Type B pancreatic cell (in vitro differentiated cells): Measurements from ENCODE around the gene PRRT4. TPM values are rescaled to one million over a fixed set of nuclear protein-coding genes. Genes with fewer than 3 reads are reported as not detected.
A peak's percentile ranks its signal among the peaks of the same experiment; 100 is the strongest.

Experiments
- DNase-seq: peaks from one replicate; pipeline ENCODE4 v3.0.0; 2021; ENCODE audit warnings: mixed read lengths; ENCODE audit not compliant: unreplicated experiment; ENCODE audit errors: extremely low spot score
- H3K27ac Mint-ChIP-seq: 2 replicates; pipeline ENCODE4 v1.8.0; 2021; ENCODE audit warnings: mild to moderate bottlenecking, mixed read lengths
- H3K27me3 Mint-ChIP-seq: 2 replicates; pipeline ENCODE4 v1.8.0; 2021; ENCODE audit warnings: mixed read lengths
- H3K36me3 Mint-ChIP-seq: 2 replicates; pipeline ENCODE4 v1.8.0; 2021; ENCODE audit warnings: mixed read lengths
- H3K4me1 Mint-ChIP-seq: one replicate; pipeline ENCODE4 v1.8.0; 2021; ENCODE audit warnings: mixed read lengths; ENCODE audit not compliant: unreplicated experiment
- H3K4me3 Mint-ChIP-seq: 2 replicates; pipeline ENCODE4 v1.8.0; 2021; ENCODE audit warnings: mild to moderate bottlenecking, mixed read lengths
- H3K9me3 Mint-ChIP-seq: 2 replicates; pipeline ENCODE4 v1.8.0; 2021; ENCODE audit warnings: mixed read lengths
- long read RNA-seq: library from polyadenylated mRNA; unstranded; transcript quantifications from one replicate; pipeline ENCODE4 v2.0.0, GENCODE V29; 2020
- total RNA-seq: library from RNA; stranded (reverse); gene quantifications from 2 replicates; pipeline ENCODE4 v1.2.1, GENCODE V29; 2021; ENCODE audit warnings: low replicate concordance
- TF ChIP-seq, protein P1 (sequence below): fragments of 200-600 bp; sonication (generic); conservative IDR thresholded peaks from 2 replicates; pipeline ENCODE4 v1.5.0; 2021; ENCODE audit warnings: antibody characterized with exemption, mild to moderate bottlenecking

The PRRT4 gene
- 7.0 and 7.7 TPM in 2 replicates for total RNA-seq
- long read RNA-seq: 0 reads

GRCh38 chr7:128361411-128362379 is at the start of gene PRRT4:
Gene PRRT4 (minus strand): TSS chr7:128361690.
- H3K27me3 Mint-ChIP-seq: peaks cover 71% of the 10 kb centered on the region

GRCh38 chr7:128410451-128410753 is 48.9 kb upstream of the PRRT4 start:
- no peak for DNase-seq
- TF ChIP-seq, protein P1, sequence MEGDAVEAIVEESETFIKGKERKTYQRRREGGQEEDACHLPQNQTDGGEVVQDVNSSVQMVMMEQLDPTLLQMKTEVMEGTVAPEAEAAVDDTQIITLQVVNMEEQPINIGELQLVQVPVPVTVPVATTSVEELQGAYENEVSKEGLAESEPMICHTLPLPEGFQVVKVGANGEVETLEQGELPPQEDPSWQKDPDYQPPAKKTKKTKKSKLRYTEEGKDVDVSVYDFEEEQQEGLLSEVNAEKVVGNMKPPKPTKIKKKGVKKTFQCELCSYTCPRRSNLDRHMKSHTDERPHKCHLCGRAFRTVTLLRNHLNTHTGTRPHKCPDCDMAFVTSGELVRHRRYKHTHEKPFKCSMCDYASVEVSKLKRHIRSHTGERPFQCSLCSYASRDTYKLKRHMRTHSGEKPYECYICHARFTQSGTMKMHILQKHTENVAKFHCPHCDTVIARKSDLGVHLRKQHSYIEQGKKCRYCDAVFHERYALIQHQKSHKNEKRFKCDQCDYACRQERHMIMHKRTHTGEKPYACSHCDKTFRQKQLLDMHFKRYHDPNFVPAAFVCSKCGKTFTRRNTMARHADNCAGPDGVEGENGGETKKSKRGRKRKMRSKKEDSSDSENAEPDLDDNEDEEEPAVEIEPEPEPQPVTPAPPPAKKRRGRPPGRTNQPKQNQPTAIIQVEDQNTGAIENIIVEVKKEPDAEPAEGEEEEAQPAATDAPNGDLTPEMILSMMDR: no peak
- Mint-ChIP-seq H3K4me3 (peak overlapping the region; percentile 96), H3K9me3 (no peaks in the 10 kb centered on the region), H3K27ac (peak overlapping the region; percentile 98), H3K27me3 (peaks cover 15% of the 10 kb centered on the region), H3K4me1 (peaks cover 25% of the 10 kb centered on the region), H3K36me3 (no peaks in the 10 kb centered on the region)

More at GRCh38 chr7:128361411-128362379, at the start of gene PRRT4:
- Mint-ChIP-seq H3K4me3 (peak within 1 kb of the TSS; percentile 88), H3K4me1 (peaks cover 11% of the 10 kb centered on the region), H3K9me3 (no peaks in the 10 kb centered on the region), H3K36me3 (no peaks in the 10 kb centered on the region), H3K27ac (peak within 1 kb of the TSS; percentile 67)
- peak; percentile 72 for DNase-seq
- TF ChIP-seq, protein P1: peak; percentile 36

- H3K27ac Mint-ChIP-seq: peak within 1 kb of the TSS; percentile 98
- H3K36me3 Mint-ChIP-seq: no peaks in the 10 kb centered on the region
- H3K27me3 Mint-ChIP-seq: peaks cover 15% of the 10 kb centered on the region
- peak within 1 kb of the TSS; percentile 96 for H3K4me3 Mint-ChIP-seq
- TF ChIP-seq, protein P1: no peak
- H3K9me3 Mint-ChIP-seq: no peaks in the 10 kb centered on the region
- peak; percentile 92 for DNase-seq
- peaks cover 25% of the 10 kb centered on the region for H3K4me1 Mint-ChIP-seq
Observed at GRCh38 chr7:128409596-128410450, 48.3 kb upstream of the PRRT4 start, which contains the start of gene IMPDH1. Gene IMPDH1 (minus strand): TSS chr7:128409982. CDS start chr7:128409901, 81 bp downstream.

- H3K36me3 Mint-ChIP-seq: no peaks in the 10 kb centered on the region
Observed at GRCh38 chr7:128408709-128409595, 47.5 kb upstream of the PRRT4 start.

More at GRCh38 chr7:128408709-128409595, 47.5 kb upstream of the PRRT4 start:
- peak overlapping the region; percentile 88 for H3K4me3 Mint-ChIP-seq
- DNase-seq: no peak
- H3K27me3 Mint-ChIP-seq: peaks cover 15% of the 10 kb centered on the region
- H3K9me3 Mint-ChIP-seq: no peaks in the 10 kb centered on the region
- H3K4me1 Mint-ChIP-seq: peaks cover 33% of the 10 kb centered on the region
- TF ChIP-seq, protein P1: no peak
- H3K27ac Mint-ChIP-seq: peak overlapping the region; percentile 80
